ENCODE measurements around the gene PRTG.
A peak's percentile ranks its signal among the peaks of the same experiment; 100 is the strongest.
"Not testable (repeated sequence)": the region's sequence is repeated elsewhere in the genome, so short reads cannot be mapped to it uniquely, and the experiment has no call there.

PRTG gene

DNA sequence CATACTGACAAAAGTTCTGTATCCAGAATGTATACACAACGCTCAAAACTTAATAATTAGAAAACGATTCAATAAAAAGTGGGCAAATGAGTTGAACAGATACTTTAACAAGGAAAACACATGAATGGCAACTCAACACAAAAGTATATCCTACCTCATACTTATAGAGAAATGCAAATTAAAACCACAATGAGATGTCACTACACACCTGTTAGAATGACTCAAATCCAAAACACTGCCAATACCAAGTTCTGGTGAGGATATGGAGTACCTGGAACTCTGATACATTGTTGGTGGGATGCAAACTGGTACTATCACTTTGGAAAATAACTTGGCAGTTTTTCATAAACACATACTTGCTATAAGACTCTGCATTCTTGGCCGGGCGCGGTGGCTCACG lies 42.1 kb downstream of the PRTG start:
- TF ChIP-seq, protein P1, sequence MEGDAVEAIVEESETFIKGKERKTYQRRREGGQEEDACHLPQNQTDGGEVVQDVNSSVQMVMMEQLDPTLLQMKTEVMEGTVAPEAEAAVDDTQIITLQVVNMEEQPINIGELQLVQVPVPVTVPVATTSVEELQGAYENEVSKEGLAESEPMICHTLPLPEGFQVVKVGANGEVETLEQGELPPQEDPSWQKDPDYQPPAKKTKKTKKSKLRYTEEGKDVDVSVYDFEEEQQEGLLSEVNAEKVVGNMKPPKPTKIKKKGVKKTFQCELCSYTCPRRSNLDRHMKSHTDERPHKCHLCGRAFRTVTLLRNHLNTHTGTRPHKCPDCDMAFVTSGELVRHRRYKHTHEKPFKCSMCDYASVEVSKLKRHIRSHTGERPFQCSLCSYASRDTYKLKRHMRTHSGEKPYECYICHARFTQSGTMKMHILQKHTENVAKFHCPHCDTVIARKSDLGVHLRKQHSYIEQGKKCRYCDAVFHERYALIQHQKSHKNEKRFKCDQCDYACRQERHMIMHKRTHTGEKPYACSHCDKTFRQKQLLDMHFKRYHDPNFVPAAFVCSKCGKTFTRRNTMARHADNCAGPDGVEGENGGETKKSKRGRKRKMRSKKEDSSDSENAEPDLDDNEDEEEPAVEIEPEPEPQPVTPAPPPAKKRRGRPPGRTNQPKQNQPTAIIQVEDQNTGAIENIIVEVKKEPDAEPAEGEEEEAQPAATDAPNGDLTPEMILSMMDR (IDR thresholded peaks at IDR 0.05; ENCODE audit: insufficient read depth, low read depth, low read length, missing control alignments): no peak
- DNase-seq (ENCODE audit: low read depth): peak; percentile 26

DNA sequence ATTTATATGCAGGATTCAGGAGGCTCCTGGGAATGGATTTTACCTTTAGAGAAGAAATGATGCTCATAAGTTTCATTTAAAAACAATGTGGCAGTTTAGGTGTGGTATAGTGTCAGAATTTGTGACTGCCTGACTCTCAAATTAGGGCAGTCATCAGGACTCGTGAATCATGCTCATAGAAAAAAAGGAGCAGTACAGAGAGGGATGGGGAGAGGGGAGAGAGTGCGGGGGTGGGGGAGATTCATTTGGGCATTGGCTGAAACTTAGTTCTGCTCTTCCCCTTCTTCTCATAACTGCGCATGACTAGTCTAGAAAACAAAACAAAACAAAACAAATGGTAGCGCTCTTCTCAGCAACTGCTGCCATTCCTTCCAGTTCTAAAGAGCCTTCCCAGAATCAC lies 44.3 kb downstream of the PRTG start:
- TF ChIP-seq, protein P1 (IDR thresholded peaks at IDR 0.05; ENCODE audit: insufficient read depth, low read depth, low read length, missing control alignments): no peak
- no peak for DNase-seq (ENCODE audit: low read depth)
- no peak overlapping the region for H3K4me3 ChIP-seq (ENCODE audit: low read depth, low read length)

More for the DNA sequence above, 42.1 kb downstream of the PRTG start:
- H3K4me3 ChIP-seq (ENCODE audit: low read depth, low read length): no peak overlapping the region

DNA sequence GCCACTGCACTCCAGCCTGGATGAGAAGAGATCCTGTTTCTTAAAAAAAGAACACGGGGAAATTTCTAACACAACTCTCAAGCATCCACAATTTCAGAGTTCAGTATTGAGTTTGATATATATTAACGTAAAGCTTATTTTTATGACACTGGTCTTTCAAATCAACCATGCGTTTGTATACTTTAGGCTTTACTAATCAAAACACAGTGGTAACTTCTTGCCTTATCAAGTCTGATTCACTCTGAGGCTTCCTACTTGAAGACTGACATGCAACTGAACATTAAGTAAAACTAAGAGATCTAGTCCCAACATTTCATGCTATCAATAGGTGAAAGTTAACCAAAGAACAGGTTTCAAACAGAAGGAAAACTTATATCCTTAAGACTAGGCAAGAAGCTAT lies 46.7 kb downstream of the PRTG start:
- H3K4me3 ChIP-seq (ENCODE audit: low read depth, low read length): no peak overlapping the region
- TF ChIP-seq, protein P1 (IDR thresholded peaks at IDR 0.05; ENCODE audit: insufficient read depth, low read depth, low read length, missing control alignments): no peak
- DNase-seq (ENCODE audit: low read depth): no peak

DNA sequence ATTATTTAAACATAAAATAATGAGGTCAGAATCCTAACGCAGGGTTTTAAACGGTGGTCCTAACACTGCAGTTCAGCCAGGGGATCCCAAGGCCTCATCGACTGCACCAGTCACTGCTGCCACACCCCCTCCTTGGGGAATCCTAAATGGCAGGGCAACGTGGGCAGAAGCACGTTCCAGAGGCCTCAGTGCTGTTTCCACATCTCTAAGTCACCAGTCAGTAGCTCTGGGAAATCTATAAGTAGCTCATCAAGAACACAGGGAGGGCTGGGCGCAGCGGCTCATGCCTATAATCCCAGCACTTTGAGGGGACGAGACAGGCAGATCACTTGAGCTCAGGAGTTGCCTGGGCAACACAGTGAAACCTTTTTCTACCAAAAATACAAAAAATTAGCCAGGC lies 47.5 kb downstream of the PRTG start:
- DNase-seq (ENCODE audit: low read depth): no peak
- TF ChIP-seq, protein P1 (IDR thresholded peaks at IDR 0.05; ENCODE audit: insufficient read depth, low read depth, low read length, missing control alignments): no peak

DNA sequence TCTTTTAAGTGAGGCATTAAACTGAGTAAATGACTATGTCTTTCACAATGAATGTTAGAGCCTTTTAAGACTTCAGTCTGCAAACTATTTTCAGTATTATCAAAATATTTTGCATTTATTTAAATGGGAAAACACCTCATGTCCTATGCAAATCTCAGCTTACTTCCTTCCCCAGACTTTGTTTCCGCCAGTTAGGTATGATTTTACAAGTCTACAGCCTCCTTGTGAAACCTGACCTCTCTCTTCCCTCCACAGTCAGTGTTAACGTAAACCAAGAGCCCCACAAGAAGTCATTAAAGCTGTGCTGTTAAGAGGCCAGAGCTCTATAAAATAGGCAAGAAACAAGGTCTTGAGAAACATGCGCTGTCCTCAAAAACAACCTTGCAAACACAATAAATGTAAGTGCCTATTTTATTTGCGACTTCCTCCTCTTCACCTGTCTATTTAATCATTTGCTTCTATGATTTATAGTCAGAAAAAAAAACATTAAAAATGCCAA lies 48.3 kb downstream of the PRTG start:
- H3K4me3 ChIP-seq (ENCODE audit: low read depth, low read length): no peak overlapping the region
- DNase-seq (ENCODE audit: low read depth): peak; percentile 74
- TF ChIP-seq, protein P1 (IDR thresholded peaks at IDR 0.05; ENCODE audit: insufficient read depth, low read depth, low read length, missing control alignments): no peak

More for the DNA sequence above, 47.5 kb downstream of the PRTG start:
- H3K4me3 ChIP-seq (ENCODE audit: low read depth, low read length): no peak overlapping the region

DNA sequence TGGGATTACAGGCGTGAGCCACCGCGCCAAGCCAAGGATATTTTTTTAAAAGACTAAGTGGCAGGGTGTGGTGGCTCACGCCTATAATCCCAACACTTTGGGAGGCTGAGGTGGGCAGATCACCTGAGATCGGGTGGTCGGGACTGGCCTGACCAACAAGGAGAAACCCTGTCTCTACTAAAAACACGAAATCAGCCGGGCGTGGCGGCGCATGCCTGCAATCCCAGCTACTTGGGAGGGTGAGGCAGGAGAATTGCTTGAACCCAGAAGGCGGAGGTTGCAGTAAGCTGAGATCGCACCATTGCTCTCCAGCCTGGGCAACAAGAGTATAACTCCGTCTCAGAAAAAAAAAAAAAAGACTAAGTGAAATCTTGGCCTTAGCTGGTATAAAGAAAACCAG lies 49.8 kb downstream of the PRTG start:
- not testable (repeated sequence) for DNase-seq (ENCODE audit: low read depth)

DNA sequence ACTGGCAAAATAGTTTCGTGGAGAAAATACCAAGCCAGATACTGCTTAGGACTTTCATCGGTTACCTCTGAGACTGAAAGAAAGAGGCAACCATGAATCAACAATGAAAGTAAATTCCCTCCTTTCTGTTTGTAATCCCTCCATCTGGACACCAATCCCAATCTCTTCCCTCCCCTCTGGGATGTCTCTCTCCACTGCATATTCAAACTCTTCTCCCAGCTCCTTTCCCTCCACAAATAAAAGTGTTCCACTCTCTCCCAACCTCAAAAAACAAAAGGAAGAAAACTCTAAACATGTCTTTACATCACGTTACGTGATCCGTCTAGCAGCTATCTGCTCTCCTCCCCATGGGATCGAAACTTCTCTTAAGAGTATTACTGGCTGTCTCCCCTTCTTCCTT lies 55.2 kb downstream of the PRTG start:
- no peak overlapping the region for H3K4me3 ChIP-seq (ENCODE audit: low read depth, low read length)
- DNase-seq (ENCODE audit: low read depth): no peak
- TF ChIP-seq, protein P1 (IDR thresholded peaks at IDR 0.05; ENCODE audit: insufficient read depth, low read depth, low read length, missing control alignments): no peak

More for the DNA sequence above, 49.8 kb downstream of the PRTG start:
- H3K4me3 ChIP-seq (ENCODE audit: low read depth, low read length): not testable (repeated sequence)
